ENCODE data around the gene FOXP1.

Gene FOXP1

DNA sequence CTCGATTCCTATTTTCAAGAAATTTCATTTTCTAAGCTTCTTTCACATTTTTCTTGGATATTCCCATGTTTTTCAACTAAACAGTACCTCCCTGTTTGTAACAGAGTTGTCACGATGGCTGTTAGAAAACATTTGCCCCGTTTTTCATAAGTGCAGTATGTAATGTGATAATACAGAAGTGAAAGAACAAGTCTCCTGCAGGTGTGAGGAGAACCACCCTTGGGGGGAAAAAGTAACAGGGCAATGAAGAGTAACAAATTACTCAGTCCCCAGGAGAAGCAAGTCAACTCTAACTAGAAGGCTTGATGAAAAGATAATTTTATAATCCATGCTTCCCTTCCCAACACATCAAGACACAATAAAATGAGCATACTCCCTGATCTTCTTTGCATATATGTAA, 493.3 kb downstream of the FOXP1 start:
- peak overlapping the region; percentile 47 for H3K4me2 ChIP-seq (ENCODE audit: low read length)
- H2AFZ ChIP-seq (ENCODE audit: low read length): no peak overlapping the region
- no peaks in the 10 kb centered on the region for H3K27me3 ChIP-seq (ENCODE audit: insufficient read depth, low read length)
- no peaks in the 10 kb centered on the region for H3F3A ChIP-seq (ENCODE audit: insufficient read depth, low read length)
- H3K4me3 ChIP-seq (ENCODE audit: low read depth, low read length, poor library complexity, severe bottlenecking): no peak overlapping the region
- H3K27ac ChIP-seq (ENCODE audit: low read depth, low read length, poor library complexity, severe bottlenecking): peak overlapping the region; percentile 82
- H3K9me2 ChIP-seq (ENCODE audit: low read depth, low read length): no peaks in the 10 kb centered on the region
- 0 out of 2 replicates have a peak, but pooled peaks cover 3% of the 10 kb centered on the region for H4K20me1 ChIP-seq (ENCODE audit: insufficient read depth, low read length)
- peak overlapping the region; percentile 0; the same call in 1 of the 2 replicates for H3K9ac ChIP-seq (ENCODE audit: low read length)
- no peaks in the 10 kb centered on the region for H3K9me3 ChIP-seq (ENCODE audit: low read length)
- TF ChIP-seq CTCF (IDR thresholded peaks at IDR 0.05; ENCODE audit: low read length): no peak
- TF ChIP-seq EZH2 (IDR thresholded peaks at IDR 0.05; ENCODE audit: borderline replicate concordance, low read length): no peak
- peaks cover 59% of the 10 kb centered on the region for H3K4me1 ChIP-seq (ENCODE audit: insufficient read depth, low read length, severe bottlenecking)
- peaks cover 37% of the 10 kb centered on the region for H3K79me2 ChIP-seq (ENCODE audit: insufficient read depth, low read length)
- H3K36me3 ChIP-seq (ENCODE audit: insufficient read depth, low read length): peaks cover 38% of the 10 kb centered on the region

DNA sequence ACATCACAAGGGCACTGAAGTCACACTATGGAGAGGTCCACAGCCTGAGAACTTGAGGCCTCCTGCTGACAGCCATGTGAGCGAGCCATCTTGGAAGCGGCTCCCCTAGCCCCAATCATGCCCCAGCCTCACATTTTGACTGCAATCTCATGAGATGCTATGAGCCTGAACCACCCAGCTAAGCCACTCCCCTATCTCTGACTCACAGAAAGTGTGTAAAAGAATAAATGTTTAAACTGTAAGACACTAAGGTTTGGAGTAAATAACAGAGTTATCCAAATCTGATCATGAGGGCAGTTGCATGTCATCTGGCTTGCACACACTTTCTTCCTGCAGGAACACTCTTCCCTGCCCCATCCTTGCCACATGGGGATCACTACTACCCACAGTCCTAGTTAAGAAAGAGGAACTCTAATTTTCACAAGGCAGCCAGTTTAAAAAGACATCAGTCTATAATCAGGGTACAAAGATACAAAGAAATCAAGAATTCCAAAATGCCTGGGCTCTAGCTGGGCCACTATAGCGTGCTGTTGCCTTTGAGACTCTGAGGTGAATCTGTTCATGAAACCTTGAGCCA, 494.2 kb downstream of the FOXP1 start:
- Histone ChIP-seq H4K20me1 (ENCODE audit: insufficient read depth, low read length) (0 out of 2 replicates have a peak, but pooled peaks cover 3% of the 10 kb centered on the region), H3K79me2 (ENCODE audit: insufficient read depth, low read length) (peaks cover 40% of the 10 kb centered on the region), H3K4me3 (ENCODE audit: low read depth, low read length, poor library complexity, severe bottlenecking) (no peak overlapping the region), H3K4me1 (ENCODE audit: insufficient read depth, low read length, severe bottlenecking) (peaks cover 59% of the 10 kb centered on the region), H3F3A (ENCODE audit: insufficient read depth, low read length) (no peaks in the 10 kb centered on the region), H3K27me3 (ENCODE audit: insufficient read depth, low read length) (no peaks in the 10 kb centered on the region), H3K36me3 (ENCODE audit: insufficient read depth, low read length) (peaks cover 36% of the 10 kb centered on the region), H3K4me2 (ENCODE audit: low read length) (peak overlapping the region; percentile 47; the same call in 1 of the 2 replicates), H2AFZ (ENCODE audit: low read length) (no peak overlapping the region), H3K9me3 (ENCODE audit: low read length) (no peaks in the 10 kb centered on the region), H3K27ac (ENCODE audit: low read depth, low read length, poor library complexity, severe bottlenecking) (peak overlapping the region; percentile 82), H3K9me2 (ENCODE audit: low read depth, low read length) (no peaks in the 10 kb centered on the region), H3K9ac (ENCODE audit: low read length) (peak overlapping the region; percentile 0; the same call in 1 of the 2 replicates)
- TF ChIP-seq EZH2 (IDR thresholded peaks at IDR 0.05; ENCODE audit: borderline replicate concordance, low read length) (no peak), CTCF (IDR thresholded peaks at IDR 0.05; ENCODE audit: low read length) (no peak)

DNA sequence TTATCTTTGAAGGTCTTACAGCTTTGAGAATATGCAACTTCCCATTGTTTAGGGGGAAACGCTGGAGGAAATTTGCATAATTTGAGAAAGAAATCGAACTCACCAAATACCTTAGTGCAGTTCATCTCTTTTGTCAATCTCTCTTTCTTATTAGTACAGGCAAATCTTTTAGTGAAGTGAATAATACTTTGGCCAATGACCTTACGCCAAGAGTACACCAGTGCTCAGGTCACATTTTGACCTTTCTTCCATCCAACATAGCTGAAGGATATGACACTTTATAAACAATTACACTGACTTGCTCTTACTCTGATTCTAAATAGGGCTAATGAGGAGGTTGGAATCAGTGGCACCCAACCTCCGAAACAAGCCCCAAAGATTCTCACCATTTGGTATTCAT, 494.8 kb downstream of the FOXP1 start:
- H3K4me1 ChIP-seq (ENCODE audit: insufficient read depth, low read length, severe bottlenecking): peaks cover 59% of the 10 kb centered on the region
- no peaks in the 10 kb centered on the region for H3K27me3 ChIP-seq (ENCODE audit: insufficient read depth, low read length)
- peaks cover 45% of the 10 kb centered on the region for H3K79me2 ChIP-seq (ENCODE audit: insufficient read depth, low read length)
- no peaks in the 10 kb centered on the region for H3K9me3 ChIP-seq (ENCODE audit: low read length)
- no peak overlapping the region for H3K27ac ChIP-seq (ENCODE audit: low read depth, low read length, poor library complexity, severe bottlenecking)
- H2AFZ ChIP-seq (ENCODE audit: low read length): no peak overlapping the region
- H3K4me3 ChIP-seq (ENCODE audit: low read depth, low read length, poor library complexity, severe bottlenecking): no peak overlapping the region
- peaks cover 37% of the 10 kb centered on the region for H3K36me3 ChIP-seq (ENCODE audit: insufficient read depth, low read length)
- H3K9ac ChIP-seq (ENCODE audit: low read length): no peak overlapping the region
- no peaks in the 10 kb centered on the region for H3K9me2 ChIP-seq (ENCODE audit: low read depth, low read length)
- H3F3A ChIP-seq (ENCODE audit: insufficient read depth, low read length): no peaks in the 10 kb centered on the region
- TF ChIP-seq CTCF (IDR thresholded peaks at IDR 0.05; ENCODE audit: low read length) (no peak), EZH2 (IDR thresholded peaks at IDR 0.05; ENCODE audit: borderline replicate concordance, low read length) (no peak)
- H4K20me1 ChIP-seq (ENCODE audit: insufficient read depth, low read length): 0 out of 2 replicates have a peak, but pooled peaks cover 3% of the 10 kb centered on the region
- no peak overlapping the region for H3K4me2 ChIP-seq (ENCODE audit: low read length)
